GM21737 (cell line): ENCODE results near the gene ATP5F1E.
"Not testable (repeated sequence)": the region's sequence is repeated elsewhere in the genome, so short reads cannot be mapped to it uniquely, and the experiment has no call there.

Experiments used
- ATAC-seq: cut with Tn5 transposase; IDR thresholded peaks from one replicate; pipeline ENCODE4 v1.9.1; 2021; ENCODE audit warnings: mild to moderate bottlenecking, moderate library complexity; ENCODE audit not compliant: unreplicated experiment

ATP5F1E gene

GRCh38 chr20:58992911-58993310 is 39.2 kb downstream of the ATP5F1E start:
- no peak for ATAC-seq

- ATAC-seq, result no peak
These were observed 40.4 kb downstream of the ATP5F1E start for GRCh38 chr20:58991715-58992114.

- no peak for ATAC-seq
These were observed 41.3 kb downstream of the ATP5F1E start for GRCh38 chr20:58990651-58991445.

GRCh38 chr20:58989196-58989595 is 42.9 kb downstream of the ATP5F1E start:
- no peak for ATAC-seq

GRCh38 chr20:58988565-58988882 is 43.6 kb downstream of the ATP5F1E start:
- ATAC-seq, result no peak

GRCh38 chr20:58987790-58988564 is 44.2 kb downstream of the ATP5F1E start:
- ATAC-seq, result no peak

GRCh38 chr20:58986968-58987517 is 45.1 kb downstream of the ATP5F1E start:
- no peak for ATAC-seq

- ATAC-seq, result no peak
These were observed 45.7 kb downstream of the ATP5F1E start for GRCh38 chr20:58986286-58986967.

- ATAC-seq, result no peak
These were observed 46.5 kb downstream of the ATP5F1E start for GRCh38 chr20:58985656-58986055.

- ATAC-seq, result no peak
These were observed 47.4 kb downstream of the ATP5F1E start for GRCh38 chr20:58984691-58985090.

GRCh38 chr20:58983115-58983468 is 49.0 kb downstream of the ATP5F1E start:
- ATAC-seq, result not testable (repeated sequence)

- ATAC-seq, result no peak
These were observed 49.6 kb downstream of the ATP5F1E start for GRCh38 chr20:58982406-58983114.

- ATAC-seq, result peak; percentile 8
These were observed 50.3 kb downstream of the ATP5F1E start for GRCh38 chr20:58981628-58982364.

- peak; percentile 80 for ATAC-seq
These were observed 51.2 kb downstream of the ATP5F1E start, which contains the start of gene NELFCD for GRCh38 chr20:58980711-58981627. TSS of gene NELFCD (plus strand) at chr20:58981256. CDS start at chr20:58981310, 54 bp downstream.

- no peak for ATAC-seq
These were observed 53.6 kb downstream of the ATP5F1E start for GRCh38 chr20:58978351-58979190.

GRCh38 chr20:58976061-58976730 is 55.9 kb downstream of the ATP5F1E start:
- no peak for ATAC-seq
